Transverse colon (tissue), 4 donors: ENCODE results near the gene ZNF319.

Experiments
- EP300 ChIP-seq: sonication (generic); formaldehyde crosslinking; IDR thresholded peaks from one replicate; pipeline ENCODE4 v1.6.1; 2017; ENCODE audit warnings: antibody characterized with exemption, low read depth
- POLR2A ChIP-seq: fragments of 450-650 bp; IDR thresholded peaks from one replicate; pipeline ENCODE4 v1.6.1; 2016; ENCODE audit warnings: antibody characterized with exemption, mild to moderate bottlenecking, moderate library complexity
- POLR2AphosphoS5 ChIP-seq, 3 donors: sonication (generic); formaldehyde crosslinking; IDR thresholded peaks; one replicate each; pipeline ENCODE4 v1.6.1; 2016; ENCODE audit warnings: antibody characterized with exemption in 3 of 3
- TF ChIP-seq, protein P1 (sequence below), 5 experiments: fragments of 200-600 bp in 3 of 5; fragments of 450-650 bp in 2 of 5; sonication (generic) in 3 of 5; IDR thresholded peaks; 1 replicate in 2 of 5; 2 replicates in 3 of 5; pipeline ENCODE4 v1.5.1; 2016 to 2017; ENCODE audit warnings: antibody characterized with exemption in 5 of 5, inconsistent platforms in 3 of 5, mild to moderate bottlenecking in 2 of 5, moderate library complexity in 1 of 5

DNA sequence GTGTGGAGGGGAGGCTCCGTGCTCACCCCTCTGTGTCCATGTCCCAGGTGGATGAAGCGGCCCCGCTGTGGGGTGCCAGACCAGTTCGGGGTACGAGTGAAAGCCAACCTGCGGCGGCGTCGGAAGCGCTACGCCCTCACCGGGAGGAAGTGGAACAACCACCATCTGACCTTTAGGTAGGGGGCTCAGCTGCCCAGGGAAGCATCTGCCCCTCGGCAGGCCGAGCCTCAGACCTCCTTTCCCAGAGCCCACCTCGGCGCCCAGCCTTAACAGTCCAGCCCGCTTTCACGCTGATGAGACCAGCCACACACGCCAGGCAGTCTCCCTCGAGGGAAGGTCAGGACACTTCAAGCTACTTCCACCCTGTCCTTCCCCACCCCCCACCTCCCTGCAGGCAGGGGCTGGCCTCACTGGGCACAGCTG is 37.8 kb upstream of the ZNF319 start:
- TF ChIP-seq POLR2A (no peak), EP300 (no peak), POLR2AphosphoS5 (IDR thresholded peaks at IDR 0.05) (no peak)
- TF ChIP-seq, protein P1, sequence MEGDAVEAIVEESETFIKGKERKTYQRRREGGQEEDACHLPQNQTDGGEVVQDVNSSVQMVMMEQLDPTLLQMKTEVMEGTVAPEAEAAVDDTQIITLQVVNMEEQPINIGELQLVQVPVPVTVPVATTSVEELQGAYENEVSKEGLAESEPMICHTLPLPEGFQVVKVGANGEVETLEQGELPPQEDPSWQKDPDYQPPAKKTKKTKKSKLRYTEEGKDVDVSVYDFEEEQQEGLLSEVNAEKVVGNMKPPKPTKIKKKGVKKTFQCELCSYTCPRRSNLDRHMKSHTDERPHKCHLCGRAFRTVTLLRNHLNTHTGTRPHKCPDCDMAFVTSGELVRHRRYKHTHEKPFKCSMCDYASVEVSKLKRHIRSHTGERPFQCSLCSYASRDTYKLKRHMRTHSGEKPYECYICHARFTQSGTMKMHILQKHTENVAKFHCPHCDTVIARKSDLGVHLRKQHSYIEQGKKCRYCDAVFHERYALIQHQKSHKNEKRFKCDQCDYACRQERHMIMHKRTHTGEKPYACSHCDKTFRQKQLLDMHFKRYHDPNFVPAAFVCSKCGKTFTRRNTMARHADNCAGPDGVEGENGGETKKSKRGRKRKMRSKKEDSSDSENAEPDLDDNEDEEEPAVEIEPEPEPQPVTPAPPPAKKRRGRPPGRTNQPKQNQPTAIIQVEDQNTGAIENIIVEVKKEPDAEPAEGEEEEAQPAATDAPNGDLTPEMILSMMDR (IDR thresholded peaks at IDR 0.05): no peak
